Measurements from ENCODE around the gene NUDT5. TPM values are rescaled to one million over a fixed set of nuclear protein-coding genes. Genes with fewer than 3 reads are reported as not detected.

NUDT5 gene
- total RNA-seq, 1 donor from 2014 or later, result 88.2 TPM

- H3K4me1 Mint-ChIP-seq, result peaks cover 14% of the 10 kb centered on the region
- no peaks in the 10 kb centered on the region for H3K9me3 Mint-ChIP-seq
- no peak for TF ChIP-seq CTCF (conservative IDR thresholded peaks at IDR 0.05)
- no peaks in the 10 kb centered on the region for H3K27me3 Mint-ChIP-seq (ENCODE audit: low read depth)
- H3K36me3 Mint-ChIP-seq (ENCODE audit: low read depth), result peaks cover 23% of the 10 kb centered on the region
- H3K4me3 Mint-ChIP-seq, result no peak overlapping the region
- DNase-seq (ENCODE audit: low read depth, low spot score), result no peak
- H3K27ac Mint-ChIP-seq (ENCODE audit: unreplicated experiment), result no peak overlapping the region
Measured at GRCh38 chr10:12201543-12201942, 5.9 kb upstream of the NUDT5 start.

- H3K27me3 Mint-ChIP-seq (ENCODE audit: low read depth), result no peaks in the 10 kb centered on the region
- peak overlapping the region; percentile 41 for H3K4me3 Mint-ChIP-seq
- TF ChIP-seq CTCF (conservative IDR thresholded peaks at IDR 0.05), result no peak
- no peaks in the 10 kb centered on the region for H3K9me3 Mint-ChIP-seq
- H3K36me3 Mint-ChIP-seq (ENCODE audit: low read depth), result peaks cover 19% of the 10 kb centered on the region
- no peak overlapping the region for H3K27ac Mint-ChIP-seq (ENCODE audit: unreplicated experiment)
- no peak for DNase-seq (ENCODE audit: low read depth, low spot score)
- peaks cover 21% of the 10 kb centered on the region for H3K4me1 Mint-ChIP-seq
Measured at GRCh38 chr10:12200850-12201249, 5.2 kb upstream of the NUDT5 start.

- H3K4me3 Mint-ChIP-seq, result peak overlapping the region; percentile 42
- DNase-seq (ENCODE audit: low read depth, low spot score), result no peak
Measured at GRCh38 chr10:12198156-12198555, 2.5 kb upstream of the NUDT5 start.

GRCh38 chr10:12196531-12197211 is 980 bp upstream of the NUDT5 start:
- Mint-ChIP-seq H3K27me3 (ENCODE audit: low read depth) (no peaks in the 10 kb centered on the region), H3K9me3 (no peaks in the 10 kb centered on the region), H3K4me3 (peak overlapping the region; percentile 97), H3K27ac (ENCODE audit: unreplicated experiment) (peak overlapping the region; percentile 97), H3K36me3 (ENCODE audit: low read depth) (peaks cover 11% of the 10 kb centered on the region), H3K4me1 (peaks cover 41% of the 10 kb centered on the region)
- DNase-seq (ENCODE audit: low read depth, low spot score), result no peak
- TF ChIP-seq CTCF (conservative IDR thresholded peaks at IDR 0.05), result no peak

More at GRCh38 chr10:12198156-12198555, 2.5 kb upstream of the NUDT5 start:
- no peak overlapping the region for H3K27ac Mint-ChIP-seq (ENCODE audit: unreplicated experiment)
- peaks cover 12% of the 10 kb centered on the region for H3K36me3 Mint-ChIP-seq (ENCODE audit: low read depth)
- TF ChIP-seq CTCF (conservative IDR thresholded peaks at IDR 0.05), result no peak
- H3K27me3 Mint-ChIP-seq (ENCODE audit: low read depth), result no peaks in the 10 kb centered on the region
- no peaks in the 10 kb centered on the region for H3K9me3 Mint-ChIP-seq
- H3K4me1 Mint-ChIP-seq, result peaks cover 37% of the 10 kb centered on the region

GRCh38 chr10:12195281-12195602 is 449 bp downstream of the NUDT5 start:
- no peak for DNase-seq (ENCODE audit: low read depth, low spot score)
- no peak for TF ChIP-seq CTCF (conservative IDR thresholded peaks at IDR 0.05)
- Mint-ChIP-seq H3K27ac (ENCODE audit: unreplicated experiment) (peak overlapping the region; percentile 97), H3K4me1 (peaks cover 41% of the 10 kb centered on the region), H3K4me3 (peak overlapping the region; percentile 97), H3K27me3 (ENCODE audit: low read depth) (no peaks in the 10 kb centered on the region), H3K36me3 (ENCODE audit: low read depth) (peaks cover 3% of the 10 kb centered on the region), H3K9me3 (no peaks in the 10 kb centered on the region)

All from neural crest cell (in vitro differentiated cells).